Astrocyte of the spinal cord (primary cell): Measurements from ENCODE around the gene PHACTR3.

Experiments used
- DNase-seq: peaks from one replicate; pipeline ENCODE4 v3.0.0; 2011; ENCODE audit warnings: low read depth, low spot score
- H3K4me3 ChIP-seq: 2 replicates; pipeline ENCODE4 v1.5.1; 2011; ENCODE audit warnings: low read depth, mild to moderate bottlenecking, low read length, moderate library complexity
- CTCF ChIP-seq: IDR thresholded peaks from 2 replicates; pipeline ENCODE4 v1.5.1; 2012; ENCODE audit warnings: low read depth, mild to moderate bottlenecking, low read length, inconsistent platforms
- in situ Hi-C: cut with HindIII; loops from 2 replicates; pipeline ENCODE4 v1.10.0; 2017; ENCODE audit warnings: low sequenced_read_pairs

PHACTR3 gene

GRCh38 chr20:59735917-59736316 lies 131.6 kb downstream of the PHACTR3 start:
- no peak for DNase-seq
- no peak overlapping the region for H3K4me3 ChIP-seq
- in situ Hi-C loops = no loop called here
- TF ChIP-seq CTCF = no peak

GRCh38 chr20:59736366-59736765 lies 132.0 kb downstream of the PHACTR3 start:
- no peak overlapping the region for H3K4me3 ChIP-seq
- in situ Hi-C loops = no loop called here
- DNase-seq = no peak
- TF ChIP-seq CTCF = no peak

GRCh38 chr20:59737073-59737666 lies 132.8 kb downstream of the PHACTR3 start:
- no peak for DNase-seq
- TF ChIP-seq CTCF = no peak
- no peak overlapping the region for H3K4me3 ChIP-seq
- in situ Hi-C loops = no loop called here

GRCh38 chr20:59737816-59738215 lies 133.5 kb downstream of the PHACTR3 start:
- no peak for DNase-seq
- no peak for TF ChIP-seq CTCF
- no peak overlapping the region for H3K4me3 ChIP-seq
- in situ Hi-C loops = no loop called here

- in situ Hi-C loops = no loop called here
- no peak for TF ChIP-seq CTCF
- H3K4me3 ChIP-seq = no peak overlapping the region
- no peak for DNase-seq
Measured at GRCh38 chr20:59738851-59739250, 134.5 kb downstream of the PHACTR3 start.

- DNase-seq = no peak
- no peak overlapping the region for H3K4me3 ChIP-seq
- no peak for TF ChIP-seq CTCF
- in situ Hi-C loops = no loop called here
Measured at GRCh38 chr20:59740621-59741020, 136.3 kb downstream of the PHACTR3 start.

GRCh38 chr20:59741073-59741472 lies 136.7 kb downstream of the PHACTR3 start:
- no peak for DNase-seq
- no peak overlapping the region for H3K4me3 ChIP-seq
- in situ Hi-C loops = no loop called here
- no peak for TF ChIP-seq CTCF
